GM06990 (cell line): Measurements from ENCODE around the gene NUPR1.
"Not testable (repeated sequence)": the region's sequence is repeated elsewhere in the genome, so short reads cannot be mapped to it uniquely, and the experiment has no call there.

Experiments used
- DNase-seq: peaks from one replicate; pipeline ENCODE4 v3.0.0-alpha.2; 2011; ENCODE audit not compliant: insufficient read length; ENCODE audit errors: extremely low read depth
- H3K27me3 ChIP-seq: replicated peaks from 2 replicates; pipeline ENCODE4 v1.6.0; 2011; ENCODE audit warnings: low read length; ENCODE audit not compliant: control insufficient read depth, insufficient read depth
- H3K36me3 ChIP-seq: 2 replicates; pipeline ENCODE4 v1.5.1; 2011; ENCODE audit warnings: low read length; ENCODE audit not compliant: control insufficient read depth, insufficient read depth
- H3K4me3 ChIP-seq: replicated peaks from 2 replicates; pipeline ENCODE4 v1.5.1; 2011; ENCODE audit warnings: low read depth, mild to moderate bottlenecking, control low read depth, low read length
- TF ChIP-seq, protein P1 (sequence below): IDR thresholded peaks from 2 replicates; pipeline ENCODE4 v1.5.1; 2011; ENCODE audit warnings: low read length, control low read depth, mild to moderate bottlenecking, inconsistent platforms; ENCODE audit not compliant: insufficient read depth, poor library complexity, severe bottlenecking

NUPR1 gene

DNA sequence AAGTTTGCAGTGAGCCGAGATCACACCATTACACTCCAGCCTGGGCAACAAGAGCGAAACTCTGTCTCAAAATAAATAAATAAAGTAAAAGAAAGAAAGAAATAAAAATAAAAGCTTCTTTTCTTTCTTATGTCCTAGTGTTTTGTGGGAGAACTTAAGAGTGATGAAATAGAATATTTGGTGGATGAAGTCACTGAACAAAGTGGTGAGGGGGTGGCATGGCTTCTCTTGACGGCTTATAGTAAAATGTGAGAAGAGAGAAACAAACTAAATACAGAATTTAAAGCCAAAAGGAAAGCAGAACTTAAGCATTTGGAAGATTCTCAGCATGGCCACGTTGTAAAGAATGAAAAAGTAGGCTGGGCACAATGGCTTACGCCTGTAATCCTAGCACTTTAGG lies 30.2 kb upstream of the NUPR1 start:
- DNase-seq: no peak
- Histone ChIP-seq H3K27me3 (no peaks in the 10 kb centered on the region), H3K4me3 (no peak overlapping the region), H3K36me3 (no peaks in the 10 kb centered on the region)
- TF ChIP-seq, protein P1, sequence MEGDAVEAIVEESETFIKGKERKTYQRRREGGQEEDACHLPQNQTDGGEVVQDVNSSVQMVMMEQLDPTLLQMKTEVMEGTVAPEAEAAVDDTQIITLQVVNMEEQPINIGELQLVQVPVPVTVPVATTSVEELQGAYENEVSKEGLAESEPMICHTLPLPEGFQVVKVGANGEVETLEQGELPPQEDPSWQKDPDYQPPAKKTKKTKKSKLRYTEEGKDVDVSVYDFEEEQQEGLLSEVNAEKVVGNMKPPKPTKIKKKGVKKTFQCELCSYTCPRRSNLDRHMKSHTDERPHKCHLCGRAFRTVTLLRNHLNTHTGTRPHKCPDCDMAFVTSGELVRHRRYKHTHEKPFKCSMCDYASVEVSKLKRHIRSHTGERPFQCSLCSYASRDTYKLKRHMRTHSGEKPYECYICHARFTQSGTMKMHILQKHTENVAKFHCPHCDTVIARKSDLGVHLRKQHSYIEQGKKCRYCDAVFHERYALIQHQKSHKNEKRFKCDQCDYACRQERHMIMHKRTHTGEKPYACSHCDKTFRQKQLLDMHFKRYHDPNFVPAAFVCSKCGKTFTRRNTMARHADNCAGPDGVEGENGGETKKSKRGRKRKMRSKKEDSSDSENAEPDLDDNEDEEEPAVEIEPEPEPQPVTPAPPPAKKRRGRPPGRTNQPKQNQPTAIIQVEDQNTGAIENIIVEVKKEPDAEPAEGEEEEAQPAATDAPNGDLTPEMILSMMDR: no peak

DNA sequence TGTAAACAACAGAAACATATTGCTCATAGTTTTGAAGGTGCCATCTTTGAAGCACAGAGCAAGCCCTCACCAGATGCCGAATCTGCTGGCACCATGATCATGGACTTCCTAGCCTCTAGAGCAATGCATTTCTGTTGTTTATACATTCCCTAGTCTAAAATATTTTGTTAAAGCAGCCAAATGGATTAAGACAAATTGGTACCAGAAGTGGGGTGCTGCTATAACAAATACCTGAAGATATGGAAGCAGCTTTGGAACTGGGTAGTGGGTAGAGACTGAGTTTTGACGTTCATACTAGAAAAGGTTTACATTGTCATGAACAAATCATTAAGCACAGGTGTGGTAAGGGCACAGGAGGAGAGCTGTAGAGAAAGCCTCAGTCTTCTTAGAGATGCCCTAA lies 28.5 kb upstream of the NUPR1 start:
- DNase-seq: no peak
- H3K36me3 ChIP-seq: no peaks in the 10 kb centered on the region
- no peak overlapping the region for H3K4me3 ChIP-seq
- no peaks in the 10 kb centered on the region for H3K27me3 ChIP-seq
- TF ChIP-seq, protein P1: no peak

DNA sequence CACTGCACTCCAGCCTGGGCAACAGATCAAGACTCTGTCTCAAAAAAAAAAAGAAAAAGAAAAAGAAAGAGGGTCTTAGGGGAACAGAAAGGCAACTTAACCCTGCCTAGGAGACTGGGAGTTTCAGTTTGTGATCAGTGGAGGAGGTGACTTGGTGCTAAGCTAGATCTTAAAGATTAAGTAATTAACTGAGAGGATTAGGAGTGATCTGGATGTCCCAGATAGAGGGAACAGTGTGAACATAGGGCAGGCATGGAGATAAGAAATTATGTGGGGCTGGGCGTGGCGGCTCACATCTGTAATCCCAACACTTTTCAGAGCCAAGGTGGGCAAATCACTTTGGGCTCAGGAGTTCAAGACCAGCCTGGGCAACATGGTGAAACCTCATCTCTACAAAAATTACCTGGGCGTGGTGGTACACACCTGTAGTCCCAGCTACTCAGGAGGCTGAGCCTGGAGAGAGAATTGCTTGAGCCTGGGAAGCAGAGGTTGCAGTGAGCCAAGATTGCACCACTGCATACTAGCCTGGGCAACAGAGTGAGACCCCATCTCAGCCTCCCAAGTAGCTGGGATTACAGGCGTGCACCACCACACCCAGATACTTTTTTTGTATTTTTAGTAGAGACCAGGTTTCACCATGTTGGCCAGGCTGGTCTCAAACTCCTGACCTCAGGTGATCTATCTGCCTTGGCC lies 27.6 kb upstream of the NUPR1 start:
- not testable (repeated sequence) for H3K36me3 ChIP-seq, H3K4me3 ChIP-seq, H3K27me3 ChIP-seq, DNase-seq

DNA sequence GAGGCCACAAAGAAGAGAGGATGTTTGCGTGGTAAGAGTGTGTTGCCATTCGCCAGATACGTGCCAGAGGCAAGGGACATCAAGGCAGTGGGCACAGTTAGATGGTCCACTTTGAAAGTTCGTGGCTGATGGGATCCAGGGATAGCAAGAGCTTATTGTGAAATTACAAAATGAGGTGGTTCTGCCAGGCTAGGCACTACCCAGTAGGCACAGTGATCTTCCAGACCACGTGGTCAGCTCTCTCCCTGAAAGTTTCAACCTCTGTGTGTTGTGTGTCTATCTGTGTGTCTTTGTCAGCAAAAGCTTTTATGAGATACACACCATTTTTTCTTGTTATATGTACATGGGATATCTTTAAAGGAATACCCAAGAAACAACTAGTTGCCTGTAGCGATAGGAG lies 24.4 kb upstream of the NUPR1 start:
- H3K4me3 ChIP-seq: no peak overlapping the region
- no peaks in the 10 kb centered on the region for H3K27me3 ChIP-seq
- TF ChIP-seq, protein P1: no peak
- DNase-seq: no peak
- H3K36me3 ChIP-seq: no peaks in the 10 kb centered on the region; the same call in 1 of the 2 replicates

DNA sequence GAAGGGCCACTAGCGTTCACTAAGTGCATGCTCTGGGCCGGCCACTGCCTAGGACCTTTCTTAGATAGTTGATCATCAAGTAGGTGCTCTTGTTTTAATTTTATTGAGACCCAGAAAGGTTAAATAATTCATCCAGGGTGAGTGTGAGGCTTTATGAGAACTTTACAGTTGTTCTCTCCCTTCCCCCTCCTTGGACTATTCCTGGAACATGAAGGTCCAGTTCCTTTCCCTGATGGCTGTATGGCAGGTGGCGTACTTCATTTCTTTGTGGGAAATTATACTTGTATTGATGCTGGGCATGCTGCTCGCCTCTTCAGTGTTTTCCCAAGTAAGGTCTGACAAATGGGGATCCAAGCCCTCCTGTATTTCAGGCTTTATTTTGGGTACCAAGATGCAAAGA lies 23.4 kb upstream of the NUPR1 start:
- TF ChIP-seq, protein P1: no peak
- no peaks in the 10 kb centered on the region for H3K27me3 ChIP-seq
- no peaks in the 10 kb centered on the region; the same call in 1 of the 2 replicates for H3K36me3 ChIP-seq
- DNase-seq: no peak
- no peak overlapping the region for H3K4me3 ChIP-seq

DNA sequence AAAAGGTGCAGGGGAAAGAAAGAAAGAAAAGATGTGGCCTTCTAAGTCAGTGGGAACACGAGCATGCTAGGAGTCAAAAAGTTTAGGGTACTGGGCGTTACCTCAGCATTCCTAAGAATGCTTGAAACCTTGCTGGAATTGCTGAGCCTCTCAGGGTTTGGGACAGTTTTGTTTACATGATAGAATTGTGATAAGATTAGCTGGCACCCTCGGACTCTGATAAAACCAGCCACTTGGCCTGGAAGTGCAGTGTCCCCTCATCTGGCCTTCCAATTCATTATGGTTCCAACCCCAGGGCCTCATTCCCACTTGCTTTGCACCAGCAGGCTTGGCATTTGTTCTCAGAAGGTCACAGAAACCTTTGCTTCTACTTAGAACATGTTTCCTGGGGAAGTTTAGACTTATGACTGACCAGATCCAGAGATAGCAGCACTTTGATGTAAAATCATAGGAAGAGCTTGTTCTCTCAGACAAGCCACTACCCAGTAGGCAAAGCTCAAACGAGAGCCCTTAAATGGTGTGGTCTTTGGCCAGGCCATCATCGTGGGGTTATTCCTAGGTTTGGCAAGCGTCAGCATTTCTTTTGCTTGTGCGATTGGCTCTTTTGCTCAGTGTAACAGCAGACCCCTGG lies 22.9 kb upstream of the NUPR1 start:
- no peak for DNase-seq
- TF ChIP-seq, protein P1: no peak
- Histone ChIP-seq H3K27me3 (no peaks in the 10 kb centered on the region), H3K36me3 (no peaks in the 10 kb centered on the region; the same call in 1 of the 2 replicates), H3K4me3 (no peak overlapping the region)
